GM23338 (cell line): ENCODE measurements around the gene ENTR1. TPM values are rescaled to one million over a fixed set of nuclear protein-coding genes. Genes with fewer than 3 reads are reported as not detected.

Experiments used
- ATAC-seq: fragments of 200-7000 bp; cut with Tn5 transposase; 3 replicates; pipeline ENCODE4 v1.9.1; 2020
- DNase-seq: peaks from one replicate; pipeline ENCODE4 v3.0.0-alpha.2; 2015; ENCODE audit warnings: low spot score
- H2AFZ ChIP-seq: fragments of 200-600 bp; sonication (generic); 2 replicates; pipeline ENCODE4 v1.8.0; 2016; ENCODE audit warnings: antibody characterized with exemption, mild to moderate bottlenecking, moderate library complexity
- H3F3A ChIP-seq: fragments of 200-600 bp; sonication (generic); replicated peaks from 2 replicates; pipeline ENCODE4 v1.8.0; 2017; ENCODE audit warnings: antibody characterized with exemption, mixed run types, low read depth
- H3K27ac ChIP-seq: fragments of 200-600 bp; sonication (generic); 2 replicates; pipeline ENCODE4 v1.6.1; 2016; ENCODE audit warnings: low read depth
- H3K27me3 ChIP-seq: fragments of 200-600 bp; sonication (generic); 2 replicates; pipeline ENCODE4 v1.8.0; 2016; ENCODE audit warnings: mild to moderate bottlenecking, mixed run types, moderate library complexity; ENCODE audit not compliant: insufficient read depth
- H3K36me3 ChIP-seq: fragments of 200-600 bp; sonication (generic); 2 replicates; pipeline ENCODE4 v1.8.0; 2016; ENCODE audit warnings: mild to moderate bottlenecking; ENCODE audit not compliant: insufficient read depth
- H3K4me1 ChIP-seq: fragments of 200-600 bp; sonication (generic); 2 replicates; pipeline ENCODE4 v1.8.0; 2016; ENCODE audit warnings: mild to moderate bottlenecking, moderate library complexity; ENCODE audit not compliant: insufficient read depth
- H3K4me2 ChIP-seq: fragments of 200-600 bp; sonication (generic); 2 replicates; pipeline ENCODE4 v1.7.1; 2017; ENCODE audit warnings: mixed run types
- H3K4me3 ChIP-seq: fragments of 200-600 bp; sonication (generic); 2 replicates; pipeline ENCODE4 v1.6.1; 2016; ENCODE audit warnings: mixed run types
- H3K79me2 ChIP-seq: fragments of 200-600 bp; sonication (generic); replicated peaks from 2 replicates; pipeline ENCODE4 v1.8.0; 2017; ENCODE audit warnings: mild to moderate bottlenecking; ENCODE audit not compliant: insufficient read depth
- H3K9me2 ChIP-seq: fragments of 200-600 bp; sonication (generic); 2 replicates; pipeline ENCODE4 v1.8.0; 2017; ENCODE audit not compliant: insufficient read depth
- H4K20me1 ChIP-seq: fragments of 200-600 bp; sonication (generic); replicated peaks from 2 replicates; pipeline ENCODE4 v1.8.0; 2017; ENCODE audit warnings: mild to moderate bottlenecking; ENCODE audit not compliant: insufficient read depth
- H3K27ac Mint-ChIP-seq: 2 replicates; pipeline ENCODE4 v1.8.0; 2020; ENCODE audit warnings: inconsistent platforms, mild to moderate bottlenecking, moderate library complexity, mixed read lengths
- H3K27me3 Mint-ChIP-seq: 3 replicates; pipeline ENCODE4 v1.8.0; 2022; ENCODE audit warnings: low read depth, mild to moderate bottlenecking, moderate library complexity, mixed read lengths, inconsistent platforms; ENCODE audit not compliant: insufficient read depth, poor library complexity
- H3K36me3 Mint-ChIP-seq: 3 replicates; pipeline ENCODE4 v1.8.0; 2021; ENCODE audit warnings: low read depth, mild to moderate bottlenecking, inconsistent platforms, moderate library complexity, mixed read lengths
- H3K4me1 Mint-ChIP-seq: 3 replicates; pipeline ENCODE4 v1.8.0; 2020; ENCODE audit warnings: mild to moderate bottlenecking, inconsistent platforms, mixed read lengths
- H3K4me3 Mint-ChIP-seq: 3 replicates; pipeline ENCODE4 v1.8.0; 2021; ENCODE audit warnings: moderate library complexity, mild to moderate bottlenecking, inconsistent platforms, mixed read lengths
- H3K9me3 Mint-ChIP-seq: 3 replicates; pipeline ENCODE4 v1.8.0; 2020; ENCODE audit warnings: moderate library complexity, mild to moderate bottlenecking, inconsistent platforms, mixed read lengths
- CTCF ChIP-seq, 2 experiments: fragments of 200-600 bp in 1 of 2; sonication (generic) in 1 of 2; conservative IDR thresholded peaks; 2 replicates each; pipeline versions ENCODE4 v1.5.1 to v1.6.1; 2016 to 2017; ENCODE audit warnings: antibody characterized with exemption in 2 of 2, low read depth in 2 of 2, mild to moderate bottlenecking in 2 of 2, moderate library complexity in 1 of 2
- EZH2 ChIP-seq: fragments of 200-600 bp; sonication (generic); IDR thresholded peaks from one replicate; pipeline ENCODE4 v1.8.0; 2017; ENCODE audit warnings: antibody characterized with exemption, mild to moderate bottlenecking, low read depth; ENCODE audit not compliant: unreplicated experiment
- JUNB ChIP-seq: IDR thresholded peaks from one replicate; pipeline ENCODE4 v1.6.1; 2016; ENCODE audit warnings: antibody characterized with exemption; ENCODE audit not compliant: unreplicated experiment
- NANOG ChIP-seq: IDR thresholded peaks from 2 replicates; pipeline ENCODE4 v1.6.1; 2016; ENCODE audit warnings: antibody characterized with exemption, borderline replicate concordance
- POLR2AphosphoS5 ChIP-seq: IDR thresholded peaks from 2 replicates; pipeline ENCODE4 v1.6.1; 2016; ENCODE audit warnings: antibody characterized with exemption, low read depth
- REST ChIP-seq: IDR thresholded peaks from one replicate; pipeline ENCODE4 v1.6.1; 2018; ENCODE audit warnings: antibody characterized with exemption; ENCODE audit not compliant: unreplicated experiment
- STAT1 ChIP-seq: IDR thresholded peaks from one replicate; pipeline ENCODE4 v1.6.1; 2016; ENCODE audit warnings: antibody characterized with exemption; ENCODE audit not compliant: unreplicated experiment
- ZNF114 ChIP-seq: fragments of 250-450 bp; sonication (Bioruptor Pico); IDR thresholded peaks from 2 replicates; pipeline ENCODE4 v1.5.0; 2020; ENCODE audit warnings: mild to moderate bottlenecking, moderate library complexity
- ZNF331 ChIP-seq: fragments of 250-450 bp; sonication (Bioruptor Pico); IDR thresholded peaks from 2 replicates; pipeline ENCODE4 v1.5.0; 2020; ENCODE audit warnings: low read depth, mild to moderate bottlenecking, moderate library complexity
- ZNF462 ChIP-seq: fragments of 250-450 bp; sonication (Bioruptor Pico); IDR thresholded peaks from 2 replicates; pipeline ENCODE4 v1.5.0; 2020; ENCODE audit warnings: mild to moderate bottlenecking, moderate library complexity
- polyA plus RNA-seq: library from polyadenylated mRNA; unstranded; fragments of >200 nt; fragmentation: Nextera tagmentation; extraction: Ambion mirVana; gene quantifications from 2 replicates; pipeline ENCODE4 v1.2.1, GENCODE V29; 2016
- total RNA-seq: library from RNA; depleted of rRNA; stranded (reverse); fragments of >200 nt; shearing (Covaris generic); gene quantifications from 2 replicates; pipeline ENCODE4 v1.2.3, GENCODE V29; 2014

Gene ENTR1
- total and polyA plus RNA-seq, 2 experiments from 2014 or later: 25.6 to 91.9 TPM

GRCh38 chr9:136444102-136444501 is 33.7 kb upstream of the ENTR1 start (continued):
- no peak for TF ChIP-seq ZNF462 (CRISPR knock-in tag)
- no peak for TF ChIP-seq POLR2AphosphoS5

- Histone ChIP-seq H3K79me2 (no peaks in the 10 kb centered on the region), H4K20me1 (peaks cover 14% of the 10 kb centered on the region), H3F3A (peaks cover 36% of the 10 kb centered on the region), H3K4me2 (no peak overlapping the region), H3K27ac (no peak overlapping the region), H3K36me3 (peaks cover 27% of the 10 kb centered on the region), H3K9me2 (no peaks in the 10 kb centered on the region), H3K4me1 (no peaks in the 10 kb centered on the region), H3K4me3 (no peak overlapping the region), H3K27me3 (no peaks in the 10 kb centered on the region), H2AFZ (no peak overlapping the region)
- H3K9me3 Mint-ChIP-seq: peaks cover 2% of the 10 kb centered on the region; the same call in 1 of the 3 replicates
- ATAC-seq: no peak
- peaks cover 76% of the 10 kb centered on the region for H3K36me3 Mint-ChIP-seq
- no peak overlapping the region; the same call in 2 of the 3 replicates for H3K4me3 Mint-ChIP-seq
- TF ChIP-seq EZH2: no peak
- TF ChIP-seq ZNF114 (CRISPR knock-in tag): no peak
- TF ChIP-seq ZNF331 (CRISPR knock-in tag): no peak
- TF ChIP-seq STAT1: no peak
- TF ChIP-seq POLR2AphosphoS5: no peak
- TF ChIP-seq JUNB: no peak
- TF ChIP-seq NANOG: no peak
- TF ChIP-seq REST: no peak
- no peak for TF ChIP-seq CTCF (conservative IDR thresholded peaks at IDR 0.05; ENCODE audit: low read depth in 2 of 2)
- DNase-seq: no peak
- no peak overlapping the region for H3K27ac Mint-ChIP-seq
- H3K4me1 Mint-ChIP-seq: no peaks in the 10 kb centered on the region; the same call in 2 of the 3 replicates
- H3K27me3 Mint-ChIP-seq: peaks cover 7% of the 10 kb centered on the region
Measured at GRCh38 chr9:136443687-136444086, 33.3 kb upstream of the ENTR1 start.
